Hepatocyte (in vitro differentiated cells): ENCODE measurements around the gene VMAC.

Experiments used
- CTCF ChIP-seq: fragments of 200-600 bp; sonication (generic); IDR thresholded peaks from 2 replicates; pipeline ENCODE4 v1.5.1; 2016; ENCODE audit warnings: antibody characterized with exemption, mild to moderate bottlenecking; ENCODE audit not compliant: poor library complexity
- EZH2 ChIP-seq: fragments of 200-600 bp; sonication (generic); IDR thresholded peaks from 2 replicates; pipeline ENCODE4 v1.6.1; 2016; ENCODE audit warnings: antibody characterized with exemption, mild to moderate bottlenecking, borderline replicate concordance

GRCh38 chr19:5877427-5877826, 27.2 kb upstream of the VMAC start:
- no peak for TF ChIP-seq CTCF
- no peak for TF ChIP-seq EZH2
